Activated CD8-positive, alpha-beta memory T cell treated with anti-CD3 and anti-CD28 coated beads for 4 hours (primary cell): ENCODE results near the gene CR1L.
A peak's percentile ranks its signal among the peaks of the same experiment; 100 is the strongest.
"Not testable (repeated sequence)": the region's sequence is repeated elsewhere in the genome, so short reads cannot be mapped to it uniquely, and the experiment has no call there.

Experiments
- DNase-seq, 2 donors: peaks; one replicate each; pipeline ENCODE4 v3.0.0-alpha.2; 2020; ENCODE audit warnings: low read depth in 2 of 2

CR1L gene

GRCh38 chr1:207644852-207645634, at the start of gene CR1L:
Gene CR1L (plus strand): TSS chr1:207645133. CDS start chr1:207645234, 101 bp downstream.
- DNase-seq: peak; percentile 35 to 36

GRCh38 chr1:207603777-207604176, 41.2 kb upstream of the CR1L start:
- no peak for DNase-seq

GRCh38 chr1:207605444-207606361, 39.2 kb upstream of the CR1L start:
- DNase-seq: no peak

GRCh38 chr1:207606362-207606755, 38.6 kb upstream of the CR1L start:
- DNase-seq: no peak

- DNase-seq: no peak
These were observed 32.2 kb upstream of the CR1L start for GRCh38 chr1:207612762-207613161.

GRCh38 chr1:207619871-207620542, 24.9 kb upstream of the CR1L start:
- DNase-seq: no peak

GRCh38 chr1:207620543-207620893, 24.4 kb upstream of the CR1L start:
- no peak for DNase-seq

GRCh38 chr1:207625504-207626071, 19.3 kb upstream of the CR1L start:
- DNase-seq: not testable (repeated sequence)

GRCh38 chr1:207626972-207627337, 18.0 kb upstream of the CR1L start:
- no peak for DNase-seq

- no peak for DNase-seq
These were observed 17.4 kb upstream of the CR1L start for GRCh38 chr1:207627496-207627895.

GRCh38 chr1:207628776-207629175, 16.2 kb upstream of the CR1L start:
- no peak for DNase-seq

GRCh38 chr1:207631137-207631536, 13.8 kb upstream of the CR1L start:
- DNase-seq: no peak

GRCh38 chr1:207633226-207633625, 11.7 kb upstream of the CR1L start:
- DNase-seq: no peak

GRCh38 chr1:207633699-207634289, 11.1 kb upstream of the CR1L start:
- DNase-seq: not testable (repeated sequence)

GRCh38 chr1:207634293-207634692, 10.6 kb upstream of the CR1L start:
- not testable (repeated sequence) for DNase-seq

GRCh38 chr1:207635569-207636186, 9.3 kb upstream of the CR1L start:
- DNase-seq: not testable (repeated sequence)

- not testable (repeated sequence) for DNase-seq
These were observed 6.3 kb upstream of the CR1L start for GRCh38 chr1:207638487-207639145.

- not testable (repeated sequence) for DNase-seq
These were observed 5.6 kb upstream of the CR1L start for GRCh38 chr1:207639362-207639761.

- DNase-seq: no peak
These were observed 624 bp upstream of the CR1L start for GRCh38 chr1:207644166-207644851.

GRCh38 chr1:207645635-207646081, 725 bp downstream of the CR1L start:
- DNase-seq: no peak
